ENCODE data around the gene BAG2.

The BAG2 gene

DNA sequence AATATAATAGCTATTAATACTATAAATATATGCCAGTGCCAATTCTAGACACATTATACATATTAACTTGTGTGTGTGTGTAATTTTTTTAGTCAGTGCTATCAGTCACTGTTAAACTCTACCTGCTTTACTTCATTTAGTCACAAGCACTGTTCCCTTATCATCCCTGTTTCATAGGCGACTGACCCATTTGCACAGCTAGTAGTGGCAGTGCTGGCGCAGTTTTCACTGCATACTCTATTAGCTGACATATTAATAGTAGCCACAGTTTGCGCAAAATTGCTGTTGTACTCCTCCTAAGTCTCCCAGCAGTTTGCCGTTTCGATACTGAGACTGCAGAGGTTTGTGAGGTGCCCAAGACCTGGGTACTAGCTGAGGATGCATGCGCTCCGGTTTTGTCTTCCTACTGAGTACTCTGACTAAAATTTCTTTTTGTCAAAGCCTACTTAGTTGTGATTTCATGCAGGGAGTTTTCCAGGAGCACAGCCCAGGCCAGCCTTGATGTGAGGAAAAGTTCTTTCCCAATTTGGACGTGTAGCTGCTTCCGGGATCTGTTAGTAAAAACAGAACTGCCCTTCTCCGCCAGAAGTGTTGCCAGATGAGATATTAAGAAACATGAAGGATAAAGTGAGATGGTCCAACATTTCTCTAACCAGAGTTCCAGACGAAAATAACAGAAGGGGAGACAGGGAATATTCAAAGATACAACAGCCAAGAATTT lies 5.6 kb downstream of the BAG2 start:
- no peak for DNase-seq

DNA sequence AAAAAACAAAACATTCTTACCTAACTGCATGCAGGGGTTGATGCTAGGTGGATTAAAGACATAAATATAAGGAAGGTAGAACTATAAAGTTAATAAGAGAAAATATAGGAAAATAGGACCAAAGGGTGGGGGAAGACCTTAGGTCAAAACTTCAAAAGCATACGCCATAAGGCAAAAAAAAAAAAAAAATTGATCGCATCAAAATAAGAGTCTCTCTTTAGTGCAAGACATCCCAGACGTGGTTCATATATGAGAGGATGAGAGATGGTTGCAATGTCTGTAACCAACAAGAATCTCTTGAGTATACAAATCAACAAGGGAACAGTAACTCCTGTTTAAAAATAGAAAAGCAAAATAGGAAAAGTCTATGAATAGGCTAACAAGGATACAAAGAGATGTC lies 8.5 kb downstream of the BAG2 start:
- no peak for DNase-seq

DNA sequence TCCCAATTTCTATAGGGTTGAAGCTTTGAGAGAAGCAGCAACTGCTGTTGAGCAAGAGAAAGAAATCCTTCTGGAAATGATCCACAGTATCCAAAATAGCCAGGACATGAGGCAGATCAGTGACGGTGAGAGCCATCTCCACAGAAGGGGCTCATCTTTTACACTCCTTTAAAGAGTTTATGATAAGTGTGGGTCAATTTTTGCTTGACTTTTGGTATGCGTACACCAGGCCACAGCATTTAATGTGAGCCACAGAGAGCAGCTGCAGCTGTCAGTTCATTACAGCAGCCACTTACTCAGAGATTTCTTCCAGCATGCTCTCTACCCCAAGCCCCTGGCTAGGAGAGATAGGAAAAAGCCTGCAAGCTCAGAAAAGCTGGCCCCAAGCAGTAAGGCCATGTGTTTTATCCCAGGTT lies 9.9 kb downstream of the BAG2 start:
- DNase-seq: no peak

DNA sequence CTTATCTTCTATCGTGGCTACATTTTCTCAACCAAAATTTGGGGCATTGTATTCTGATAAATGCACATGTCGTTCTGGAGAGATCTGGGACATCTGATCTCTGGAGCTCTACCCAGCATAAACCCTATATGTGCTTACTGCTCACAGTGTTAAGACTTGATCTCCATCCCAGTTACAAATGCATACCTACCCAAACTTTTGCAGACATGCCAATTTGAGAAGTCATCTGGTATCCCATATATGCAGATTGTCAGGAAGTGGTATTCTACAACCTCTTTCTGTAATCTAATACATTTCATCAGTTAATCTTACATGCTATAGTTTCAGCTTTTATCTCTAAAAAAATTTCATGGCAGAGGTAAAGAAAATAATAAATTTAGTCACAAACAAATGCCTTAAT lies 11.2 kb downstream of the BAG2 start:
- no peak for DNase-seq

DNA sequence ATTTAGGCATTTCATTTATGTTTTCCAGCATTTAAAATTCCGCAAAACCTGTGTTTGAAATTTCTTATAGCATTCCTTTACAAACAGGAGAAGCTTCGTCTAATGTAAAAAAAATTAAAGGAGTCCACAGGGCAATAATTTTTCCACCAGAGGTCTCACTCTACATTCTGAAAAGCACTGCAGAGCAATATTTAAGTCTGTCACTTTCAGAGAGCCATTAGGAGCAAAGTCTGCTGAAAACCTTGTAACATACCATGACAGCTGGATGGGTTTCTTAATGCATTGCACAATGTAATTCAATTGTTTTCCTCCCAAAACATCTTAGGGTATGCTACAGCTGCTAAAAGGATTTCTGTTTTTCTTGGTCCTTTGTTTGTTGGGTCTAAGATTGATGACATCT lies 18.0 kb downstream of the BAG2 start:
- no peak for DNase-seq

DNA sequence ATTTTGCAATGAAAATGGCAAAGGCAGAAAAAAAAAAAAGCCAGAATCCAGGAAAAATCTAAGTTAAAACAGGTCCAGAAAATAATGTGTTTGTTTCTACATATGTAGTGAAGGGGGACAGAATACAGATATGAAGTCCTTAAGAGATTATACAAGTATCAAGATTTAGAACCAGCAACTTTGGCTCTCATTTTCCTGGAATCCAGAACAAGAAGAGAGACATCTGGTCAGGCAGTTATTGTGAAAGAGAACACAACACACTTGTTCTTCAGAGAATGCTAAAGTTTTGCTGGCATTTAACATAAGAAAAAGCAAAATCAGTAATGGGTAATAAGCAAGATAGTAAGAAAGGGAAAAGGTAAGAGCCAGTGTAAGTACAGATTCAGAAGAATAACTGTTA lies 21.1 kb downstream of the BAG2 start:
- no peak for DNase-seq

DNA sequence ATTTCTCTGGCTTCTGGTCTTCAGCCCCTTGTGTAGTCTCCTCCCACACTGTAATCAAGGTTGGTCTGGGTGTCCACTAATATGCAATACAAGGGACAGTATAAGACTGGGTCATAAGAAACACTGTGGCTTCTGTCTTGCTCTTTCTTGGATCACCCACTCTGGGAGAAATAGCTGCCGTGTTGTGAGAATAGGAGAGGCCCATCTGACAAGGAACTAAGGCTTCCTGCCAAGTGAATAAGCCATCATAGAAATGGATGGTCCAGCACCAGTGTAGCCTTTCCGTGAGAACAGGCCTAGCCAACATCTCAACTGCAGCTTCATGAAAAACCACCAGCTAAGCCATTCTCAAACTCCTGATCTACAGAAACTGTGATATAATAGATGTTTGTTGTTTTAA lies 23.3 kb downstream of the BAG2 start:
- DNase-seq: no peak

DNA sequence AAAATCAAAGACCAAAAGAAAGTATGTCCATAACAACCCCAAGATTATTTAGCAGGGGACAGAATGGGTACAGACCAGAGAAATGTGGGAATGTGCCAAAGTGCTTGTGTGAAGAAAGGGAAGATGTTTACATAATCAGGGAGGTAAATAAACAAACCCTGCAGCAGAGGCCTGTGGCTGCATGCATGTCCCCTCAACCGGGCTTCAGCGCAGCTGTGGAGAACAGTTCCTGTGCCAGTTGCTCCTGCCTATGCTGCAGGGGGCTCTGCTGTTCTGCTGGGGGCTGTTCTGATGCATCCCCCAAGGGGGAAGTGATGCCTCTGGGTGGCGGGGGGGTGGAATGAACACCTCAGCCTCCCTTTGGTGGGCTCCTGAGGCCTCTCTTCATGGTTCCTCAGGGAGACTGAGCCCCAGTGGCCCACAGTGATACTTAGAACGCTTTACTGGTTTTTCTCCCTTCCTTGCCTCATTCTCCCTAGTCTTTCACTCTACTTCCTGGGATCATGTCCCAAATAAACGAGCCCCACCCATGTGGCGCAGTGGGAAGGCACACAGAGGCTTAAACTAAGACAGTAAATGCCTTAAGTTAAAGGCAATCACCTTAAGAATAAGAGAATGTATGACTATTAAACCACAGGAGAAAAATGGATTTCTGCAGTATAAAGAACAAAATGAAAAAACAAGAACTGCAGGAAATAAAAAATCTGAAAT lies 27.0 kb downstream of the BAG2 start:
- DNase-seq: no peak

DNA sequence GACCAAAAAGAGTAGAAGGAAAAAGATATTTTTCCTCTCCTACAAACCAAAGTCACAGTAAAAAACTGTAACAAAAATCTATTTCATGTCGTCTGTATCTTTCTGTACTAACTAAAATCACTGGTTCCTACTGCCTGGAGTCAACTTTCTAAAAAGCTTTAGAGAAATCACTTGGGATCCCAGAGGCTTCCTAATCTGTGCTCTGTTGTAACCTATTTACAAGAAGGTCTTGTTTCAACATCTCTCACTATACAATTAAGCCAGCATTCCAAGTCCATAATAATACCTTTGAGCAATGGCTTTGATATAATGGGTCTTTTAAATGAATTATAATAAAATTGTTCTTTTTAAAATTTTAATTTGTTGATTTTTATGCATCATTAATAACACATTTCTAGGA lies 29.6 kb downstream of the BAG2 start:
- no peak for DNase-seq

DNA sequence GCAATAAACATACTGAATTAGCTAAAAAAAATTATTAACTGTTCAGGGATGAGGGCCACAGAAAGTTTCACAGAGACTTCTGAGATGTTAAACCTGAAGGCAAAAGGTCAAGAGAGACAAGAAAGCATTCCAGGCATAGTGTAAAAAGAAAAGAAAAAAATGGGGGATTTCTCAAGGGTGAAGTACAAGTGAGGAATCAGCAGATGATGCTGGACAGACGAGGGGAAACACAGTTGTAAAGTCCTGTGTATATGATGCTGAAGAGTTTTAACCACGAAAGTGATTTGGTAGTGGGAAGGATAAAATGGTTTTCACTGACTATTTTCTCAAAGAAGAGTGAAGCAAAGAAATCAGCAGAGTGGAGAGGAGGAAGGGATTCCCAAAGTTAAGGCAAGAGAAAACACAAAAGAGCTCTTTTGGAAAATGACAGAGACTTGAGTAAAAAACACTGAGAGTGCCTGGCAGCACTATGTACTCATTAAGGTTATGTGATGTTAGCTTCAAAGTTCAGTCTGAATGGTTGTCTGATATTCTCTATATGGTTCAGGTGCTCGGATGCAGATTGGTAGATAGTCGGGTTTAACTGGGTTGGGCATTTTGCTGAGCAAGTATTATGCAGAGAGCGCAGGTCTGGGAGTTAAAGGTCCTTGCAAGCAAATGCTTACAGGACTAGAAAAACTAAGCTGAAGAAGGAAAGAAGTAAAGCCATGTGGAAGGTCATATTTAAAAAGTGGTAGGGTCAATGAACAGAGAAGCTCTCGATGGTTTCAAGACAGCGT lies 33.6 kb downstream of the BAG2 start:
- DNase-seq: no peak

DNA sequence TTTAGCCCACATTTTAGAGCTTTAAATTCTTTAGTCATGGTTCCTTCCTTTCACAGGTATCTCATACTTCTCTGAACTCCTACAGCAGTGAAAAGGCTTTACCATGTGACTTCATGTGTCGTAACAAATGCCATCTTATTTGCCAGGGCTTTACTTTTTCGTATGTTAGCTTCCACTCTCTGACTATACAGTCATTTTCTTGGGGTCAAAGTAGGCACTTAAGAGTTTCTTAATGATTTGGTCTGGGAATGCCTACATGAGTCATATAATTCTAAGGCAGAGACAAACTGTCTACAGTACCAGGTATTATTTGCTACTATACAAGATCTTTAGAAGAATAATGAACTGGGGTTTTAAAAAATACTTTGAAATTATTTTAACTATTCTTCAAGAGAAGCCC lies 35.0 kb downstream of the BAG2 start:
- no peak for DNase-seq

DNA sequence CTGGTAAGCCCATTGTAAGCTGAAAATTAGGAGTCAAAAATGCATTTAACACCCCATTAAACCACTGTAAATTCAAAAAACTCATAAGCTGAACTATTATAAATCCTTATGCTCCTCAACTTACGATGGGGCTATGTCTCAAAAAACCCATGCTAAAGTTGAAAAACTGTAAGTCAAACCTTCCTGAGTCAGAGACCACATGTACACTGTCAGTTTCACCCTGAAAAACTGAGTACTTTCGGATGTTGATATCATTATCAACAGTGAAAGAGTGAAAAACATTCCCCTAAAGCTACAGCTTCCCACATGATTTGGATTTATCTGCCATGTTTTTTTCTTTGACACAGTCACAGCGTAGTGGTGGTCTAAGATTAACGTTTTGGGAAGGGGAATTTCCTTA lies 35.7 kb downstream of the BAG2 start:
- DNase-seq: no peak

DNA sequence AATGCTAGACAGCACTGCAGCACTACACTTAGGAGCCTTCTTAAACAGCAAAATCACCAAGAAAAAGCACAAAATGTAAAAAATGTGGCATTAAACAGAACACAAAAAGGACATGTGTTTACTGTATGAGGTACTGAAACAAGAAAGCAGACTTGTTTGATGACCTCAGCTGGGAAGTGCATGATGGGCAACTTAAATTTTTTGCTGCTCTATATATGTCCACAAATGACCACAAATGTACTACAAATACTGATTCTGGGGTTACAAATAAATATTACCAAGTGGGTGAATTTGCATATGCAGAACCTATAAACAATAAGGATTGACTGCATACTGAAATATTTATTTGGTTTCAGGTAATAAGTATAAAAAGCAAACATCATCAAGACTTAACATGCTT lies 36.9 kb downstream of the BAG2 start:
- DNase-seq: no peak

DNA sequence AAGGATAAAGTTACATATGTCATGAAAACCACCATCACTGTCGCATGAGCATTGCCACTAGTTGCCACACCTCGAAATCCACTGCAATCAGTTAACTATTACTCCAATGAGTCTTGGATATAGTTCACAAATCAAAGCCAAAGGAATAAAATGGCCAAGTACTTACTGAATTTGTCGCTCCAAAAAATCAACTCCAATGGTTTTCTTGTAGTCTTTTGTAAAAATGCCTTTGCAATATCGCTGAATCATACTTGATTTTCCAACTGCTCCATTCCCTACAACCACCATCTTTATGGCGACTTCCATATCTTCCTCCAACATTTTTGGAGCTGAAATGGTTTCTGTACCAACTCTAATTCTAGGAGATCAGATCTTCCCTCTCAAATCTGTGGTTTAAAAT lies 37.9 kb downstream of the BAG2 start:
- DNase-seq: no peak

DNA sequence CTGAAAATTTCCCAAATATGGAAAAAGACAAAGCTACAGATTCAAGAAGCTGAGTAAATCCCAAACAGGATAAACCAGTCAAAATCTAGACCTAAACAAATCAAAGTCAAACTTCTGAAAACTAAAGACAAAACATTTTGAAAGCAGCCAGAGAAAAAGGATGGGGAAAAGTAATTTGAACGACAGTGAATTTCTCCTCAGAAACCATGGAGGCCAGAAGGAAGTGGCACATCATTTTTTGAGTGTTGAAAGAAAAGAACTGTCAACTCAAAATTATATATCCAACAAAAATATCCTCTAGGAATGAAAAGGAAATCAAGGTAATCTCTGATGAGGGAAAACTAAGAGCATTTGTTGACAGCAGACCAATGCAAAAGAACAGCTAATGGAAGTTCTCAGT lies 43.1 kb downstream of the BAG2 start:
- no peak for DNase-seq

DNA sequence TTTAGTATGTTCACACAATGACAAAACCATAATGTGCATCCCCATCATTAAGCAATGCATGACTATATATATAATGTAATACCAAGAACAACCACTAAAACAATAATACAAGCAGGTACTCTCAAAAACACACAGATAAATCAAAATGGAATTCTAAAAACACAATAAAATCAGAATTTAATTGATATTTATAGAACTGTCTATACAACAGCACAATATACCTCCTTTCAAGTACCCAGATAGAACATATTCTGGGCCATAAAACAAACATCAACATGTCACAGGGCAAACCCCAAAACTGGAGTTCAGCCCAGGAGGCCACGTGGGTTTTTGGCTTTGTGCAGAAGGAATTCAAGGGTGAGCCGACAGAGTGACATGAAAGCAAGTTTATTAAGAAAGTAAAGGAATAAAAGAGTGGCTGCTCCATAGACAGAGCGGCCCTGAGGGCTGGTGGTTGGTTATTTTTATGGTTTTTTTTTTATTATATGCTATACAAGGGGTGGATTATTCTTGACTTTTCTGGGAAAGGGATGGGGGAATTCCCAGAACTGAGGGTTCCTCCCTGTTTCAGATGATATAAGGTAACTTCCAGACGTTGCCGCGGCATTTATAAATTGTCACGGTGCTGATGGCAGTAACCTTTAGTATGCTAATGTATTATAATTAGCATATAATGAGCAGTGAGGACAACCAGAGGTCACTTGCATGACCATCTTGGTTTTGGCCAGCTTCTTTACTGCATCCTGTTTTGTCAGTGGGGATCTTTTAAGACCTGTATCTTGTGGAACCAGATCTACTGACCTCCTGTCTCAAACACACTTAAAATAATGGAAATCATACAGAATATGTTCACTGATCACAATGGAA lies 44.3 kb downstream of the BAG2 start:
- DNase-seq: no peak

DNA sequence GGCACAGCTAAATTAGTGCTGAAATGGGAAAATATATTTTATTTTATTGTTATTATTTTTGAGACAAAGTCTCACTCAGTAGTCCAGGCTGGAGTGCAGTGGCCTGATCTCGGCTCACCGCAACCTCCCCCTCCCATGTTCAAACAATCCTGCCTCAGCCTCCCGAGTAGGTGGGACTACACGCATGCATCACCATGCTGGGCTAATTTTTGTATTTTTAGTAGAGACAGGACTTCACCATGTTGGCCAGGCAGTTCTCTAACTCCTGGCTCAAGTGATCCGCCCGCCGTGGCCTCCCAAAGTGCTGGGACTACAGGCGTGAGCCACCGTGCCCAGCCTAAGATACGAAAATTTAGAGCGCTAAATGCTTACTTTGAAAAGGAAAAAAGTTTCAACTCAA lies 45.1 kb downstream of the BAG2 start:
- DNase-seq: no peak

DNA sequence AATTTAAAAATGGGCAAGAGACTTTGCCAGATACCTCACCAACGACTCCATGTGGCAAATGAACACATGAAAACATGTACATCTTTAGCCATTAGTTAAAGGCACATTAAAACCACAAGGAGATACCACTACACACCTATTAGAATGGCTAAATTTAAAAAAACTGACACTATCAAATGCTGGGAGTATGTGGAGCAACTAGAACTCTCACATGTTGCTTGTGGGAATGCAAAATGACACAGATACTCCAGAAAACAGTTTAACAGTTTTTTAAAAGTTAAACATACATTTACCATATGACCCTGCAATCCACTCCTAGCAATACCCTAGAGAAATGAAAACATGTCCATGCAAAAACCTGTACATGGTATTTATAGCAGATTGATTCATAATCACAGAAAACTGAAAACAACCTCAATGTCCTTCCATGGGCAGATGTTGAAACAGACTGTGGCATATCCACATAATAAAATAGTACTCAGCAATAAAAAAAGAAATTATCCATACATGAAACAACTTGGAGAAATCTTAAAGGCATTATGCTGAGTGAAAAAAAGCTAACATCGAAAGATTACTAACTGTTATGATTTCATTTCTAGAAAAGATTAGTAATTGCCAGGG lies 48.1 kb downstream of the BAG2 start:
- DNase-seq: no peak

DNA sequence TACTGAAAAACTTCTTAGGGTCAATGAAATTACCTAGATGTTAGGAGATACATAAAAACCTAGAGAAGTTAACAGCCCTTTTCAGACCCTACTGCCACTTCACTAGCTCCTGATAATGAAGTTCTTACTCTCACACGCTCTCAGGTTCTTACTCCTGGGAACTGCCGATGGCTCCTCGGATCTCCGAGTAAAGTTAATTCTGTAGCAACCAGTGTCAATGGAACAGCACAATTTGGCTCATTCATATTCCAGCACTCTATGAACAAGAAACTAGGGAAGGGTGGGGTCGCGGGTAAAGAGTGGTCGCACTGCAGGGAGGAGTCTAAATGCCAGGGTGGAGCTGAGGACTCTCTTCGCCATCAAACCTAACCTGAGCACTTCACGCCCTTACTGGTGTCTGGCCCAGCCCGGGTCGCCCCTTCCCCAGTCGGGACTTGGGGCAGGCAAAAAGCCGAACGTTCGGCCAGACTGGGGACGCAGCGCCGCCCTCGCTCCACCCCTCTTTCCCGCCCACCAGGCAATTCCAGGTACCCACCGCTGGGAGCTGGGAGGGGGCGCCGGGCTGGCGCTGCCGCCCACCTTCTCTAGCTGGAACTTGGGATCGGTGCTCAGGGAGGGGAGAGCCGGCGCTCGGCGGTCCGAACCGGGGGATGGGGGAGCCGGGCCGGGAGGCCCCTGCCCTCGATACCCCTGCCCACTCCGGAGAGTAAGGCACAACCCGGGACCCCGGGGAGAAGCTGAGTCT lies 49.2 kb downstream of the BAG2 start:
- no peak for DNase-seq

DNA sequence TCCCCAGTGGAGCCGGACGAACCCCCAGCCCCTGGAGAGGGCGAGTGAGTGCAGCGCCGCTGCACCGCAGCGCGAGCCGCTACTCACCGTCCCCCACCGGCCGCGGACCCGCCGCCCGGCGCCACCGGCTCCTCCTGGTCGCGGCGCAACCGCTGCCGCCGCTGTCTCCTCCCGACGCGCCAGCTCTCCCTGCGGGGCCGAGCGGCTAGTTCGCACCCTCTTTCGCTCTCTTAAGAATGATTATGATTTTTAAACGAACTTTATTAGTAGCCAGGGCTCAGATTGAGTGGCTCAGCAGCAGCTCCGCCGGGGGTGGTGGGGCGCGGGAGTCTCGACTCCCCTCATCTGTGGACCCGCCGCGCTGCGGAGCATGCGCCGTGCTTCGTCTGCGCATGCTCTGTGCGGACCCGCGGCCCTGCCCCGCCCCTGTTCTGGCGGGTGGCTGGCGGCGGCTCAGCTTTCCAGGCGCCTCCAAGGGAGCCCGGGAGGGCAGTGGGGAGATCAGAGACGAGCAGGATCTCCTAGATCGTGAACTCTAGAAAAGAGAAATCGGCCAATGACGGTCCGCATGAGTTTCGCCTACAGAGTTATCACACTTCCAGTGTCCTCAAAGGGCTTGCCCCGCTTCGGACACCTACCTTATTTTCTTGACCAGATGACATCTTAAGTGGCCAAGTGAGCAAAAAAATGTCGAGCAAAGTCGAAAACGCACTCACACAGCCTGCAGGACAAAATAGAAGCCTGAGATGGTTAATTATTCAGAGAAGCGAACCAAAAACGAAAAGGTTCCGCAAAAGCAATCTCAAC lies 50.0 kb downstream of the BAG2 start, which contains the start of gene RAB23:
Gene RAB23, minus strand, starts transcription at position 372 of the 807 bp plus-strand sequence. CDS start 11,927 bp downstream, outside the sequence.
- DNase-seq: no peak

DNA sequence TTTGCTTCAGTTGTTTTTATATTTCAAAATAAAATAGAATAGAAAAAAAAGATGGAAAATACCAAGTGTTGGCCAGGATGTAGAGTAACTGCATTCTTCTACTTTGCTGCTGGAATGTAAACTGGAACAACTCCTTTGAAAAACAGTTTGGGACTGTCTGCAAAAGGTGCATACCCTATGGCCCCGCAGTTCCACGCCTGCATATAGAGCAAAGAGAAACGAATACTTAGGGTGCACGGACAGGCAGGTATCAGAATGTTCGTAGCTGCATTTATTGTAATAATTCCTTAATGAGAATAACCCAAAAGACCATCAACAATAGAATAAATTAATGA lies 50.6 kb downstream of the BAG2 start:
- DNase-seq: no peak
